Panc1 (cell line): ENCODE data around the gene BANF2. TPM values are rescaled to one million over a fixed set of nuclear protein-coding genes. Genes with fewer than 3 reads are reported as not detected.

Experiments used
- ATAC-seq: fragments of 200-7000 bp; cut with Tn5 transposase; 2 replicates; pipeline ENCODE4 v1.9.1; 2020; ENCODE audit warnings: mild to moderate bottlenecking, moderate library complexity
- BruUV-seq: library from RNA; stranded (reverse); fragments of 400-500 nt; replicated peaks from 2 replicates; lab custom pipeline; 2021; lab: Mats Ljungman, UMichigan
- CTCF ChIA-PET: fragments of 300-600 bp; sonication (Branson Sonifier 250); formaldehyde crosslinking; loops from one replicate; lab custom pipeline; 2022; ENCODE audit warnings: antibody characterized with exemption; lab: Charles Lee
- POLR2A ChIA-PET: fragments of 300-600 bp; sonication (Branson Sonifier 250); formaldehyde crosslinking; loops from one replicate; lab custom pipeline; 2022; ENCODE audit warnings: antibody characterized with exemption; lab: Charles Lee
- DNase-seq: peaks from one replicate; pipeline ENCODE4 v3.0.0-alpha.2; 2010; ENCODE audit warnings: low read depth, low spot score
- H3K27ac ChIP-seq: 2 replicates; pipeline ENCODE4 v1.5.1; 2011; ENCODE audit warnings: mild to moderate bottlenecking, low read length, inconsistent platforms
- H3K27me3 ChIP-seq: fragments of 200-500 bp; sonication (Bioruptor generic); 2 replicates; pipeline ENCODE4 v1.6.0; 2014; ENCODE audit warnings: low read length, inconsistent platforms; ENCODE audit not compliant: control insufficient read depth, insufficient read depth
- H3K36me3 ChIP-seq: fragments of 200-500 bp; sonication (Bioruptor generic); 2 replicates; pipeline ENCODE4 v1.5.1; 2014; ENCODE audit warnings: inconsistent platforms, mild to moderate bottlenecking, low read length, moderate library complexity; ENCODE audit not compliant: control insufficient read depth, insufficient read depth
- H3K4me1 ChIP-seq: 2 replicates; pipeline ENCODE4 v1.5.1; 2011; ENCODE audit warnings: inconsistent platforms, mild to moderate bottlenecking, low read length, moderate library complexity; ENCODE audit not compliant: control insufficient read depth, insufficient read depth
- H3K4me3 ChIP-seq, 2 experiments: 2 replicates each; pipeline ENCODE4 v1.5.1; 2011 to 2012; ENCODE audit warnings: low read depth in 2 of 2, low read length in 2 of 2, mild to moderate bottlenecking in 2 of 2, inconsistent platforms in 1 of 2, moderate library complexity in 1 of 2
- H3K9me3 ChIP-seq: fragments of 200-500 bp; sonication (Bioruptor generic); 2 replicates; pipeline ENCODE4 v1.5.1; 2014; ENCODE audit warnings: low read depth, mild to moderate bottlenecking, inconsistent platforms, low read length, moderate library complexity; ENCODE audit not compliant: control insufficient read depth, insufficient read depth
- CTCF ChIP-seq: fragments of 450-650 bp; IDR thresholded peaks from 2 replicates; pipeline ENCODE4 v1.5.1; 2017; ENCODE audit warnings: mild to moderate bottlenecking
- POLR2AphosphoS5 ChIP-seq: IDR thresholded peaks from 2 replicates; pipeline ENCODE4 v1.6.1; 2012; ENCODE audit warnings: mild to moderate bottlenecking, low read depth, low read length, moderate library complexity
- REST ChIP-seq, 2 experiments: IDR thresholded peaks; 2 replicates each; pipeline ENCODE4 v1.6.1; 2011 to 2012; ENCODE audit warnings: low read depth in 2 of 2, control low read depth in 1 of 2, low read length in 1 of 2, mild to moderate bottlenecking in 1 of 2, moderate library complexity in 1 of 2; ENCODE audit not compliant: insufficient read depth in 1 of 2
- SIN3A ChIP-seq: IDR thresholded peaks from 2 replicates; pipeline ENCODE4 v1.6.1; 2012; ENCODE audit warnings: low read depth, mild to moderate bottlenecking, low read length, moderate library complexity, borderline replicate concordance; ENCODE audit not compliant: insufficient read depth
- TCF7L2 ChIP-seq: IDR thresholded peaks from 2 replicates; pipeline ENCODE4 v1.6.1; 2011; ENCODE audit warnings: mild to moderate bottlenecking, low read depth, low read length, inconsistent platforms
- in situ Hi-C: cut with HindIII; loops from 2 replicates; pipeline ENCODE4 v1.10.0; 2016; ENCODE audit warnings: low sequenced_read_pairs, low pct_unique_long_range_greater_than_20kb
- intact Hi-C: fragments of 100-400 bp; cut with micrococcal nuclease; formaldehyde crosslinking; loops from one replicate; pipeline ENCODE4 v1.10.0; 2022; ENCODE audit not compliant: unreplicated experiment
- total RNA-seq: library from RNA; stranded (reverse); gene quantifications from one replicate; pipeline ENCODE4 v1.2.1, GENCODE V29; 2021; ENCODE audit not compliant: unreplicated experiment

The BANF2 gene
- total RNA-seq, 1 experiment from 2014 or later = not detected

GRCh38 chr20:17657079-17657825, 42.5 kb upstream of the BANF2 start:
- TF ChIP-seq REST (IDR thresholded peaks at IDR 0.05; ENCODE audit: insufficient read depth in 1 of 2, low read depth in 2 of 2, low read length in 1 of 2) = no peak
- H3K36me3 ChIP-seq = 0 out of 2 replicates have a peak, but pooled peaks cover 4% of the 10 kb centered on the region
- no peaks in the 10 kb centered on the region for H3K9me3 ChIP-seq
- POLR2A ChIA-PET = no interaction called here
- CTCF ChIA-PET = interaction anchor here (0.6 kb wide), 1 partner anchor 337 kb away, joined by 5 read pairs; no protein-coding TSS in a partner anchor
- DNase-seq (no peak), ATAC-seq (no peak)
- H3K4me3 ChIP-seq = no peak overlapping the region
- BruUV-seq = no TSS peak
- intact Hi-C loops (no loop called here), in situ Hi-C loops (no loop called here)
- H3K27ac ChIP-seq = no peak overlapping the region
- peaks cover 3% of the 10 kb centered on the region for H3K4me1 ChIP-seq
- H3K27me3 ChIP-seq = no peaks in the 10 kb centered on the region

- Histone ChIP-seq H3K9me3 (no peaks in the 10 kb centered on the region), H3K4me1 (no peaks in the 10 kb centered on the region), H3K36me3 (0 out of 2 replicates have a peak, but pooled peaks cover 4% of the 10 kb centered on the region), H3K27me3 (no peaks in the 10 kb centered on the region), H3K27ac (no peak overlapping the region), H3K4me3 (no peak overlapping the region)
- CTCF ChIA-PET = no interaction called here
- POLR2A ChIA-PET = no interaction called here
- no TSS peak for BruUV-seq
- ATAC-seq (no peak), DNase-seq (no peak)
- in situ Hi-C loops (no loop called here), intact Hi-C loops (no loop called here)
- TF ChIP-seq TCF7L2 (no peak), SIN3A (no peak), REST (IDR thresholded peaks at IDR 0.05; ENCODE audit: insufficient read depth in 1 of 2, low read depth in 2 of 2, low read length in 1 of 2) (no peak), CTCF (no peak), POLR2AphosphoS5 (no peak)
These were observed 41.7 kb upstream of the BANF2 start for GRCh38 chr20:17657898-17658647.
